ENCODE measurements around the gene IP6K1. TPM values are rescaled to one million over a fixed set of nuclear protein-coding genes. Genes with fewer than 3 reads are reported as not detected.

Gene IP6K1
- total RNA-seq, 2 experiments from 2014 or later: 33.3 to 36.0 TPM

DNA sequence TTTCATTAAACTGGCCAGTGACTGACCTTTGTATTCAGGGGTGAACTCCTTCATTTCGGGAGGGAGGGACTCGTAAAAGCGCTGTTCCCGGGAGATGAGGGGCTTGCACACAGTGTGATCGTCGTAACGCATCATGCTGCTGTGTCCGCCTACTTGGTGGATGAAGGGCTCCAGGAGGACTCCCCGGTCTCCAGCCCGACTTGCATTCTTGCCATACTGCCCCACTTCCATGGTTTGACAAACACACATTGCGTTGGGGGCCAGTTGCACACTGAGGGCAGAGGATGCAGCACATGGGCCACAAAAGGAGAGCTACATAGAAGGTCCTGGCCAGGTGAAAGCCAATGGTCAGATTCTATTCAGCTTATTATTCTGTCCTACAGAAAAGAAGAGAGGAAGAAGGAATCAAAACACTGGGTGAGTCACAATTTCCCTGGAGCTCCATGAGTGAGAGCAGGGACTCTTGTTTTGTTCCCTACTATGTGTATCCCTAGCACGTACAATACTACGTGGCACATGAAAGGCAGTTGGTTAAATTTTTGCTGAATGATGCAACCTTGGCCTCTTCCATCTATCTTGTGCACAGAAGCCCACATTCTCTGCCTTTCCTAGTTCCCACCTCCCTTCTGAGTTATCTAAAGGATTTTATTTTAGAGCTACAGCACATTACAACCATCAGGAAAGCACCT is 38.4 kb downstream of the IP6K1 start:
- Histone ChIP-seq H3K36me3 (ENCODE audit: insufficient read depth, low read length) (peaks cover 34% of the 10 kb centered on the region), H3K27ac (ENCODE audit: low read depth in 1 of 2, low read length in 2 of 2) (no peak overlapping the region), H3K27me3 (ENCODE audit: control insufficient read depth in 1 of 2, insufficient read depth in 2 of 2, low read length in 2 of 2) (no peaks in the 10 kb centered on the region), H3K4me1 (ENCODE audit: insufficient read depth, low read length) (no peaks in the 10 kb centered on the region), H3K9me3 (ENCODE audit: control insufficient read depth in 1 of 2, insufficient read depth in 1 of 2, low read length in 2 of 2) (no peaks in the 10 kb centered on the region), H3K4me3 (ENCODE audit: low read length) (no peak overlapping the region)
- intact Hi-C loops (cut with DNase I, micrococcal nuclease): no loop called here
- Mint-ChIP-seq H3K4me1 (ENCODE audit: low read depth) (peaks cover 16% of the 10 kb centered on the region), H3K36me3 (ENCODE audit: low read depth) (peaks cover 63% of the 10 kb centered on the region), H3K27ac (no peak overlapping the region), H3K27me3 (no peaks in the 10 kb centered on the region), H3K4me3 (no peak overlapping the region), H3K9me3 (no peaks in the 10 kb centered on the region)
- no peak for ATAC-seq (ENCODE audit: poor library complexity)
- ChIA-PET CTCF (interaction anchor here (1.7 kb wide), 1 partner anchor 54 kb away, joined by 4 read pairs; no protein-coding TSS in a partner anchor), POLR2A (no interaction called here)
- TF ChIP-seq, protein P1, sequence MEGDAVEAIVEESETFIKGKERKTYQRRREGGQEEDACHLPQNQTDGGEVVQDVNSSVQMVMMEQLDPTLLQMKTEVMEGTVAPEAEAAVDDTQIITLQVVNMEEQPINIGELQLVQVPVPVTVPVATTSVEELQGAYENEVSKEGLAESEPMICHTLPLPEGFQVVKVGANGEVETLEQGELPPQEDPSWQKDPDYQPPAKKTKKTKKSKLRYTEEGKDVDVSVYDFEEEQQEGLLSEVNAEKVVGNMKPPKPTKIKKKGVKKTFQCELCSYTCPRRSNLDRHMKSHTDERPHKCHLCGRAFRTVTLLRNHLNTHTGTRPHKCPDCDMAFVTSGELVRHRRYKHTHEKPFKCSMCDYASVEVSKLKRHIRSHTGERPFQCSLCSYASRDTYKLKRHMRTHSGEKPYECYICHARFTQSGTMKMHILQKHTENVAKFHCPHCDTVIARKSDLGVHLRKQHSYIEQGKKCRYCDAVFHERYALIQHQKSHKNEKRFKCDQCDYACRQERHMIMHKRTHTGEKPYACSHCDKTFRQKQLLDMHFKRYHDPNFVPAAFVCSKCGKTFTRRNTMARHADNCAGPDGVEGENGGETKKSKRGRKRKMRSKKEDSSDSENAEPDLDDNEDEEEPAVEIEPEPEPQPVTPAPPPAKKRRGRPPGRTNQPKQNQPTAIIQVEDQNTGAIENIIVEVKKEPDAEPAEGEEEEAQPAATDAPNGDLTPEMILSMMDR (IDR thresholded peaks at IDR 0.05): no peak
- DNase-seq: no peak

GRCh38 chr3:49745986-49746385 is 40.4 kb downstream of the IP6K1 start:
- Histone ChIP-seq H3K27ac (ENCODE audit: low read depth in 1 of 2, low read length in 2 of 2) (no peak overlapping the region), H3K36me3 (ENCODE audit: insufficient read depth, low read length) (peaks cover 40% of the 10 kb centered on the region), H3K4me1 (ENCODE audit: insufficient read depth, low read length) (no peaks in the 10 kb centered on the region), H3K4me3 (ENCODE audit: low read length) (no peak overlapping the region), H3K9me3 (ENCODE audit: control insufficient read depth in 1 of 2, insufficient read depth in 1 of 2, low read length in 2 of 2) (no peaks in the 10 kb centered on the region), H3K27me3 (ENCODE audit: control insufficient read depth in 1 of 2, insufficient read depth in 2 of 2, low read length in 2 of 2) (no peaks in the 10 kb centered on the region)
- peaks cover 62% of the 10 kb centered on the region for H3K36me3 Mint-ChIP-seq (ENCODE audit: low read depth)
- no peaks in the 10 kb centered on the region for H3K27me3 Mint-ChIP-seq
- TF ChIP-seq, protein P1 (IDR thresholded peaks at IDR 0.05): no peak
- H3K4me1 Mint-ChIP-seq (ENCODE audit: low read depth): peaks cover 14% of the 10 kb centered on the region
- POLR2A ChIA-PET: no interaction called here
- H3K4me3 Mint-ChIP-seq: no peak overlapping the region
- no peak for ATAC-seq (ENCODE audit: poor library complexity)
- CTCF ChIA-PET: no interaction called here
- DNase-seq: no peak
- no peaks in the 10 kb centered on the region for H3K9me3 Mint-ChIP-seq
- no peak overlapping the region for H3K27ac Mint-ChIP-seq
- intact Hi-C loops (cut with DNase I, micrococcal nuclease): no loop called here

GRCh38 chr3:49740427-49740826 is 45.9 kb downstream of the IP6K1 start:
- Mint-ChIP-seq H3K4me1 (ENCODE audit: low read depth) (peaks cover 21% of the 10 kb centered on the region), H3K27ac (no peak overlapping the region), H3K27me3 (no peaks in the 10 kb centered on the region), H3K4me3 (no peak overlapping the region), H3K9me3 (no peaks in the 10 kb centered on the region), H3K36me3 (ENCODE audit: low read depth) (peaks cover 51% of the 10 kb centered on the region)
- Histone ChIP-seq H3K9me3 (ENCODE audit: control insufficient read depth in 1 of 2, insufficient read depth in 1 of 2, low read length in 2 of 2) (no peaks in the 10 kb centered on the region), H3K36me3 (ENCODE audit: insufficient read depth, low read length) (peaks cover 39% of the 10 kb centered on the region), H3K27ac (ENCODE audit: low read depth in 1 of 2, low read length in 2 of 2) (no peak overlapping the region), H3K4me1 (ENCODE audit: insufficient read depth, low read length) (no peaks in the 10 kb centered on the region), H3K4me3 (ENCODE audit: low read length) (no peak overlapping the region), H3K27me3 (ENCODE audit: control insufficient read depth in 1 of 2, insufficient read depth in 2 of 2, low read length in 2 of 2) (no peaks in the 10 kb centered on the region)
- CTCF ChIA-PET: no interaction called here
- TF ChIP-seq, protein P1 (IDR thresholded peaks at IDR 0.05): no peak
- DNase-seq (no peak), ATAC-seq (ENCODE audit: poor library complexity) (no peak)
- intact Hi-C loops (cut with DNase I, micrococcal nuclease): no loop called here
- POLR2A ChIA-PET: no interaction called here

Data from CD4-positive, alpha-beta T cell (primary cell).